GM19452 (cell line): ENCODE results near the gene HELB.

Experiments
- ATAC-seq: cut with Tn5 transposase; IDR thresholded peaks from one replicate; pipeline ENCODE4 v1.9.1; 2021; ENCODE audit not compliant: unreplicated experiment

HELB gene

DNA sequence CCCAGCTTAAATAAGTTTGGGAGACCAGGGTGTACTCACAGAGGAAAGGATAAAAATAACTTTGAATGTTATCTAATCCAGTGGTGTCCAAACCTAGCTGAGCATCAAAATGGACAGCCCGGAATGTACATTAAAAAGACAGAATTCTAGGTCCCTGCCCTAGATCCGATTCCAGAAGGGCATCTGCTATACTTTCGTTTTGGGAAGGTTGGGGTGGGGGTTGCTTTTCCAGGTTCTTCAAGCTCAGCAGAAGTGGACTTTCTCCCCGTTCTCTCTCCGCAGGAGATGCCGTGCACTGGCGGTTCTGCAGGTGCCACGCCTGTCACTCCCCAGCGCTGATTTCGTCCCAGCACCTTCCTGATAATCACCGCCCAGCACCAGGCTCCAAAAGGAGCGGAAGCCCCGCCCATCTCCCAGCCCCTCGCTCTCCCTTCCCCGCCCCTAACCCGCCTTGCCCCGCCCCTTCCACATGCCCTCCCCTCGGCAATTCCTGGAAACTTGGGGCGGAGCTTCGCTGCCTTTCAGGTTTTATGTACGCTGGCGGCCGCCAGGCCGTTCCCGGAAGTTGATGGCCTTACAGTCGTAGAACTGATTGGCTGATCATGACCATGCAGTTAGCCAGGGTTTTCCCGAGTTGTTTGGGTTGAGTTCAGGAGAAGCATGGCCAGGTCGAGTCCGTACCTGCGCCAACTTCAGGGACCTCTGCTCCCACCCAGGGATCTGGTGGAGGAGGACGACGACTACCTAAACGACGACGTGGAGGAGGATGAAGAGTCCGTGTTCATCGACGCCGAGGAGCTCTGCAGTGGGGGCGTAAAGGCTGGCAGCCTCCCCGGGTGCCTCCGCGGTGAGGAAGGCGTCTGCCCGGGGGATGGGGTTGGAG, at the start of gene HELB:
Gene HELB (plus strand): TSS at position 550 of the 883 bp plus-strand sequence. CDS start 111 bp downstream, at position 661.
- peak; percentile 86 for ATAC-seq

DNA sequence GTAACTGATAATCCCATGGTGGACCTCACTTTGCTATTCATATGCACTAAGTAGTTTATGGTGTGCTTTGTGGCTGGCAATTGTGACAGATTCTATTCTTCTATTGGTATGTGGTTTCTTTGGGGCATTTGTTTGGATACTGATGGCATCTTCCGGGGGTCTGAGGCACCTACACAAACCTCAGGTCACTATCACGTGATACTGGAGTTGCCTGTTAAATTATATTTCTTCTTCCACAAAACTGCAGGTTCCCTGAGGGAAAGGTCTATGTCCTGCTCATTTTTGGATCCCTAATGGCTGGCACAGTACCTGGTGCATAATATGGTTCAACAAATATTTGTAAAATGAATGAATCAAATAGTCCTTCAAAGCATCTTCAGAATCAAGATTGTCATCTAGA, 49.5 kb upstream of the HELB start:
- ATAC-seq: no peak

DNA sequence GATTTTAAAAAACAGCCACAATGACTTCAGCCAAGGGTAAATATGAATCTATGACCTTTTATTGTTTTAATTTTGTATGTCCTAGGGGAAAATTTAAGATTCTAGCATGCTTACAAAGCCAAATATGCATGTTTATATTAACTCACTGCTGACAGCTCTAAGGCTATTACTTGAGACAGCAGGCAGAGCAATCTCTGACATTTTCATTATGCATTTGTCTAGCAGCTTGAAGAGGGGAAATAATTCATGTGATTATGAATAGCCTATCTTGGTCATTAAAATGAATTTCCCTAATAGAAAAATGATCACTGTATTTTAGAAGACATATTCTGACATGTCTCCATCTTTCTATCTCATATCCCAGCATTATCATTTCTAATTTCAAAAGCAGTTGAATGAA, 46.6 kb upstream of the HELB start:
- no peak for ATAC-seq

DNA sequence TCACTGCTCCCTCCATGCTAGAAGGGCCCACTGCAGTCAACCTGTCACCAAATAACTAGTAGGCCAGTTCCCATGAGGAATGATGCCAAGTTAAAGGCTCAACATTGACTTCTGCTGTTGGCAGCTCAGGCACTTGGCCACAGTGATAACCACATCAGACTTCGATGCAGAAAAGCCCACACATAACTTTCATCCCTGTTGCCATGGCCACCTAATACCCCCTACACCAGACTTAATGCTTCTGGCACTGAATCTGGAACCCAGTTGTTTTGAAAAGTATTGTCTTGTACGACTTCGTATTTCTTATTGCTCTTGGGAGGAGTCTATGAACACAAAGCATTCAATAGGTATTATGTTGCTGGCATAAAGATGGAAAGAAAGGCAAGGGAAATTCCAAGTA, 44.3 kb upstream of the HELB start:
- ATAC-seq: no peak

DNA sequence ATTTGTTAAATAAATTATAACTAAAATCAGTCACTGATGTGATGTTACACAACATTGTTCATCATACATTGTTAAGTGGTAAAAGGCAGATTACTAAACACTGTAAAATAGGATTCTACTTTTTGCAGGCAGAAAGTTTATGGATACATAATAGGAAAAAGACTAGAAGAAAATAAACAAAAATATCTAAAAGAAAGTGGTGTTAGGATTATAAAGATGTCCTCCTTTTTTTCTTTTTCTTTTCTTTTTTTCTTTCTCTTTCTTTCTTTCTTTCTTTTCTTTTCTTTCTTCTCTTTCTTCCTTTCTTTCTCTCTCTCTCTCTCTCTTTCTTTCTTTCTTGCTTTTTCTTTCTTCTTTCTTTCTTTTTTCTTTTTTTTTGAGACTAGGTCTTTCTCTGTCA, 39.6 kb upstream of the HELB start:
- no peak for ATAC-seq

DNA sequence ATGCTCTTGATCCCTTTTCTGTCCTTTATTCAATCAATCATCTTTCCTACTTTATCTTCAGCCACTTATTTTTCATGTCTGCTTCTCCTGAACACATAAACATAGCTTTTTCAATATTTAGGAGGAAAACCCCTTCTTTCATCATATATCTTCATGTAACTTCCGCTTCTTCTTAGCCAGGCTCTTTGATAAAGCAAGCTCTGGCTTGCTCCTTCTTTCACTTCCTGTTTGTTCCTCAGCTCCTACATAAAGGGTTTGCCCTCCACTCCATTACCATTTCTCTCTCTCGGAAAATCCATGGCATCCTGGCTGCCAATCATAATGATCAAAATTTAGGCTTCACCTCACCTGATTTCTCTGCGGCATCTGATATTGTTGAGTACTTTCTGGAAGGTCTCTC, 33.7 kb upstream of the HELB start:
- ATAC-seq: no peak

DNA sequence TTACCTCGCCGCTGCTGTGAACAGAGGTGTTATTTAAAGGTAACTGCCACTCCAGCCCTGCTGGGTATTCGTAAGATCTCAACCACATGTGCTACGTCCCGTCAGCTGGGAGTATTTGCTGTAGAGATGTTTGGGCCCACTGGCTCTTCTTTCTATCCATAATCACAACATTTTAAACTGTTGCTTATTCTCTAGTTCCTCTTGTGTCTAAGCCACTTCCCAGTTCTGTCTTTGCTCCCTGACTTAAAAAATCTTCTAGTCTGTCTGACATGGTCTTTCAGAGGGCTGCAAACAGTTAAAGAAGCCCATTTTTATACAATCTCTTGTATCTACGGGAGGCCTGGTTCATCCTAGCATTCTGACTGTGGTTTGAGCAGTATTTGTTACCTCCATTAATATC, 33.2 kb upstream of the HELB start:
- no peak for ATAC-seq

DNA sequence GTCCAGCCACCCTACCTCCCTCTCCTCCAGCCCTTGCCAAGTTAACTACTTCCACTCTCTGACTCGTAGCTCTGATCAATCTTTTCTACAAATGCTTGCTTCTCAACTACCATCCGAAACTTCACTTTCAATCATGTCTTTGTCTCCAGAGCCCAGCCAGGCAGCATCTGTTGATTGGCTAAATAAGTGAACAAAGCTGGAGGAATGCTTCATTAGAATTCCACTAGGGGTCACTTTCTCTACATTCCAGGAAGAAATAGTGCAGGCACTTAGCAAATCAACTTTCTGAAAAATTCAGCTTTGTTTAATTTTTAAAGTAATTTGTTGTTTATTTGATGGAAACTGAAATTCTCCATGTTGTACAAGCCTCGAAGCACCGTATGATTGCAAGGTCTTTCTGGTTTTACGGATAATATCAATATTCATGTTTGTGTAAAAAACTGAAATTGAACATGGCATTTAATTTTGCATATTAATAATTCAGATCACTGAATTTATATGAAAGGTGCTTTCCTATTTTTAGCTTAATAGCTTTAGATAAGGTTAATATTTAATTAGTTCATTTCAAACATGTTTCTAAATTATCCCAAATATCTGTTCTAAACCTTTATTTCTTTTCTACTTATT, 32.4 kb upstream of the HELB start:
- no peak for ATAC-seq

DNA sequence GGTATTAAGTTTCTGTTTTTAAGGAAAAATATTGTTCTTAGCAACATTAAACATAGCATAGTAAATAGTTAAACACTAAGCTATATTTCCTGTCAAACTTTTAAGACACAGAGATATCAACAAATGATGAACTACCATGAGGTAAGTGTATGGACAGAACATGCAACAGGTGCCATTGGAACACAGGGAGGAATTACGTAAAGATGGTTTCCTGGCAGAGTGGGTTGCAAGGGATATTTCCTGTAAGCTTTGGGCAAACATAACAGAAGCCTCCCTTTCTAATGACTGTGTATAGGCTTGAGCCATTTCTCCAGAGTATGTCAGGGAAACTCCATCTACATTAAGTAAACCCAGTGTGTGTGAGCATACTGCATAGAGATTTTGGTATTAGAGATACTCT, 31.7 kb upstream of the HELB start:
- no peak for ATAC-seq

DNA sequence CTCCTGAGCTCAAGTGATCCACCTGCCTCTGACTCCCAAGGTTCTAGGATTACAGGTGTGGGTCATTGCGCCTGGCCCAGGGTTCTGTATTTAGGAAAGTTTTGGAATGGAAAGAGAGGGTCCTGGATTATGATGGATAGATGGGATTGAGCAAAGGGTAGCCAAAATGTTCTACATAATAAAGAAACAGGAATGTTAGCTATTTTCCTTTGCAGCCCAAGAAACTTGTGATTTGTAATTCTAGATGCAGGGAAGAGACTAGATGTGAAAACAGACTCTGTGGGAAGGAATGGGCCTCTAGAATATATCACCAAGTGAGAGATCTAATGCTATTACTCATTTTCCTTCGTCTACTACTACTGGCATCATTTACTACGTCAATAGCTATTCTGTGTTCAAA, 29.6 kb upstream of the HELB start:
- ATAC-seq: no peak

DNA sequence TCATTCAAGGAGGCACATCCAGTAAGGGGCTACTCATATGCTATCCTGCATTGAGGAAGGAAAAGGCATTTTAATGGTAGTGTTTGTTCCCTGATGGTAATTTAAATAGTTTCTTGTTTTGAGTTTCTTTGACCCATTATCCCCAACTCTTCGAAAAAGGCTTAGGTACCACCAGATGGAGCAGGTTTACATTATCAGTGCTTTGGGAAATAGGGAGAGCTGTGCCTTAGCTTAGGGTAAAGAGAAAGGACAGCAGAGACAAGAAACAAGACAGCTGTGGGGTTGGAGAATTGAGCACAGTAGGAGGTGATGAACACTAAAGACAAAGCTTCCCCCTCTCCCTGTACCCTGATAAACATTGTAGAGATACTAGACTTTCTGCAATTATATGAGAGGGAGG, 29.1 kb upstream of the HELB start:
- no peak for ATAC-seq

DNA sequence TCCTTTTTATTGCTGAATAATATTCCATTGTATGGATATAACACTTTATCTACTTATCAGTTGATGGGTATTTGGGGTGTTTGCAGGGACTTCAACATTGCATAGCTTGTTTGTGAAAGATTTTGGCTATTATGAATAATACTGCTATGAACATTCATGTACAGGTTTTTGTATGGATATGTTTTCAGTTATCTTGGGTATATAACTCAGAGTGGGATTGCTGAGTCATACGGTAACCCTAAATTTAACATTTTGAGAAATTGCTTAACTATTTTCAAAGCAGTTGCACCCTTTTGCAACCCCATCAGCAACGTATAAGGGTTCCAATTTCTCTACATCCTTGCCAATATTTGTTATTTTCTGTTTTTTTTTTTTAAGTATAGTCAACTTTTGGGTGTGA, 27.3 kb upstream of the HELB start:
- no peak for ATAC-seq

DNA sequence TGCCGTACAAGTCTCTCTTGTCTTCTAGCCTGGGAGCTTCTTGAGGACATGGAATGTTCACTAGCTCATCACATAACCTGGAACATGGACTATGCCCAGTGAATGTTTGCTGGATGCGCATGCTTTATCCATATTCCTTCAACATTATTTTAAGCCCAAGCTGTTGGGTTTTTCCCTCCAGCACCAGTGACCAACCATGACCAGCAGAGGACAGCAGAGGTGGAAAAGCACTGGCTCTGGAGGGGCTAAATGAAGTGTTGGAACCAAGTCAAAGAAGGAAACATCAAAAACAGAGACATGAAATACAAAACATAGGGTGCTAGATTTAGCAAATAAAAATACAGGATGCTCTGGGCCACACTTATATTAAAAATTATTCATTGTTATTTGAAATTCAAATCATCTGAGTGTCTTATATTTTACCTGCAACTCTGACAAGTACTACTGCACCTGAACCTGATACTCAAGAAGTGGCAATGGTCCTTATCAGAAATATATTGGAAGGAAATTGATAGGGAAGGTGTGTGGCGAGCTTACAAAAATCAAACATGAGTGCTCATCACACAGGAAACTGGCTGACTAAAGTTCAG, 23.1 kb upstream of the HELB start:
- no peak for ATAC-seq

DNA sequence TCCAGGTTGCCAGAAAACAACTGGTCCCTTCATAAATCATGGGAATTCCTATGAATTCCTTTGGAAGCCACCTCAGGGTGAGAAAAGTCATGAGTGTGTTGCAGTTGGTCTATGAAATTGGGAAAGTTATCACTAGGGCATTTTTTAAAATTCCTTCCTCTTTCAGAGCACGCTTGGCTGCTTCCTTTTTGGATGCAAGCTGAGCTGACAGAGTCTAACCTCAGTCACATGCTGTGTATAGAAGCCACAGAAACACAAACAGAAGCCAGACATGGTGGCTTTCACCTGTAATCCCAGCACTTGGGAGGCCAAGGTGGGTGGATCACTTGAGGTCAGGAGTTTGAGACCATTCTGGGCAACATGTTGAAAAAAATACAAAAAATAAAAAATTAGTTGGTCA, 21.7 kb upstream of the HELB start:
- ATAC-seq: no peak

DNA sequence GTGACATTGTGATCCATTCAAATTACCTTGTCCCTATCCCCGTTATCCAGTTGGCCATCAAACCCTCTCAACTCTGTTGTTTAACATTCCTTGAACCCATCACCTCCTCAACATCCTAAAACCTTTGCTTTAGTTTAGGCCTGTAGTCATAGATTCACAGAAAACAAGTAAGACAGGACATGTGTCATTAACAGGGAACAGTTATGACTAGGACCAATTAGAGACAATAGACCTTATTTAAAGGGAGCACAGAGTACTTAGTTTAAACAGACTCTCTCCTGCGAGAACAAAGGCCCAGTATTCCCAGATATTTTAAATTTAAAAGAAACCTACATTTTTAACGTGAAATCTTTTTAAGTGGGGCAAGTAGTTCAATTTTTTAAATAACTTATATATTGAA, 20.0 kb upstream of the HELB start:
- ATAC-seq: no peak

DNA sequence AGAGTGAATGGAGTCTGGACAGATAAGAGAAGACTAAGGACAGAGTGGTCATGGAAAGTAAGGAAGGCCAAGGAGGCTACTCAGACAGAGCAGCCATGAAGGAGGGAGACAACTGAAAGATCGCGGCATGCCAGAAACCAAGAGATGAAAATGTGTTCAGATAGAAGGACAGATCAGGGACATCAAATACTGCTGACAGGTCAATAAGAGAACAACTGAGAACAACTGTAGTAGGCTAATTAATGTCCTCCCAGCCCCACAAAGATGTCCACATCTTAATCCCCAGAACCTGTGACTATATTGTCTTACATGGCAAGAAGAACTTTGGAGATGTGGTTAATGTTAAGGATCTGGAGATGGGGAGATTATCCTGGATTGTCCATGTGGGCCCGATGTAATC, 15.0 kb upstream of the HELB start:
- no peak for ATAC-seq

DNA sequence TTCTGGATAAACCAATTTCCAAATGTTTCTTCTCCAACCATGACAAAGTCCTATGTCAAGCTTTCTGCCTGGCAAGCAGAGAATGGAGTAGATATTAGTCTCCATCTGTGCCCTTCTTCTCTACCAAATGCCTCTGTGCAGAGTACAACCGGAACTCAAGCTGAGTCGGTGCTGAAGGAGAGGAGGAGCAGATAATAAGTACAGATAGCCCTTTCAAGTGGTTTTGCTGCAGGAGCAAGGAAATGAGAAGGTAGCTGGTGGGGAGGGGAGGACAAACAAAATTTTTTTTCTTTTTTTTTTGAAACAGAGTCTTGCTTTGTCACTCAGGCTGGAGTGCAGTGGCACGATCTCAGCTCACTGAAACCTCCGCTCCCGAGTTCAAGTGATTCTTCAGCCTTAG, 14.2 kb upstream of the HELB start:
- no peak for ATAC-seq

DNA sequence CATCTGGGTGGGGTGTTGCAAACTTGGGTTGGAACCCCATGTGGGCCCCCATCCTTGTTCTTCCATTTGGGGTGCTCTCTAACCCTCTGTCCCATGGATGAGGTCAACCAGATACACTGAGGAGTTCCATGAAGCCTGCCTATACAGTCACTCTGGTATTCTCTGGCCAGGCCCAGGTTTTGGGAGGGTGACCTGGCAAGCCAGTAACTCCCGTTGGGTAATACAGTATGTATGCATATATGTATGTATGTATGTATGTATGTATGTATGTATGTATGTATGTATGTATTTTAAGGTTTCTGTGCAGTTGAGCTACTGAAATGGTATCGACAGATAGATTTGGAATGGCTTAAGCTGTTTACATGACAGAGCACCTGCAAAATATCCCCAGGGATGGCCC, 12.8 kb upstream of the HELB start:
- ATAC-seq: no peak

DNA sequence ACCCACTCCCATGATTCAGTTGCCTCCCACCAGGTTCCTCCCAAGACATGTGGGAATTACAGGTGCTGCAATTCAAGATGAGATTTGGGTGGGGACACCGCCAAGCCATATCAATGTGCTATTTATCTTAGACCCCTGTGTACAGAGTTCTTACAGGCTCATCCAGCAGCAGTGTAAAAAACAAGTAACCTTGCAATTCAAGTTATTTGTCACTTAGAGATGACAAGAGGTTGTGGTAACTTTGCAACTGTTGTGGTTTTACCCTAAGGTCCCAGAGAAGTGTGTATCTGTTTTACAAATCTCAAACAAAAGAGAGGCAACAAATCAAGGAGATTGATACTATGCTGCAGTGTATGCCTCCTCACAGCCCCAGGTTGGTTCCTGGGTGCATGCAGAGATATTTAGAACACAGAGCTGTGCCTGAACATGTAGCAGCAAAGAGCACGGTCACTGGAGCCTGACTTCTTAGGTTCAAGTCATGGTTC, 11.5 kb upstream of the HELB start:
- ATAC-seq: no peak

DNA sequence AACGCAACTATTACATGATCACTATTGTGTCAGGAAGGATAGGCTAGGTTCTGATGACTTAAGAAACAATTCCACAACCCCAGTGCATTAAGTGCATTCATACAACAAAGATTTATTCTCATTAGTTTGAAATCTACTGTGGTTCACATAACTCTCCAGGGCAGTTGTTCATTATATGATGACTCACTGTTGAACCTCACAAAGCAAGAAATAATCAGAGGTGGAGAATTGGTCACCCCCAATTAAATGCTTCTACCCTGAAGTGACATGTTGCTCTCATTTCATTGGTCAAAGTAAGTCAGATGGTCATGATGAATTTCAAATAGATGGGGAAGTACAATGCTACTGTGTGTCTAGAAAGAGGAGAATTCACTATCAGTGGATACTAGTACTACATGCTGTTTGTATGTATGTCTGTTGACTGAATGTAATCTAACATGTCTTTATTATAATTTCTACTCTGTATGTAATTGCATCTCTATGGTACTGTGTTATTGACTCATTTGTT, 6.1 kb upstream of the HELB start:
- ATAC-seq: no peak

DNA sequence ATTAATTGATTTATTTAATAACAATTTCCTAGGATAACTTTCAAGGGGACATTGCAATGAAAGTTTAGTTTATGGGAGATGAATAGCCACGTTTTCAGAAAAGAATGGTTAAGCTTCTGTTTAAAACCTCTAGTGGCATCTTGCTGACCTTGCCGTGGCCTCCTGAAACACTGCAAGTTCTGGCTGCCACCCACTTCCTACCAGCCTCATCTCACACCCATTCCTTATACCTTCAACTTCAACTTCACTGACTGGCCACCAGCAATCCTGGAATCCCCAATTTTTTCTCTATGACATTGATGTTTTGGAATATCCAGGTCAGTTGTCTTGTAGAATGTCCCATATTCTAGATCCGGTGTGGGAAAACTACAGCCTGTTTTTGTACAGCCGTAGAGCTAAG, 5.2 kb upstream of the HELB start:
- ATAC-seq: no peak

DNA sequence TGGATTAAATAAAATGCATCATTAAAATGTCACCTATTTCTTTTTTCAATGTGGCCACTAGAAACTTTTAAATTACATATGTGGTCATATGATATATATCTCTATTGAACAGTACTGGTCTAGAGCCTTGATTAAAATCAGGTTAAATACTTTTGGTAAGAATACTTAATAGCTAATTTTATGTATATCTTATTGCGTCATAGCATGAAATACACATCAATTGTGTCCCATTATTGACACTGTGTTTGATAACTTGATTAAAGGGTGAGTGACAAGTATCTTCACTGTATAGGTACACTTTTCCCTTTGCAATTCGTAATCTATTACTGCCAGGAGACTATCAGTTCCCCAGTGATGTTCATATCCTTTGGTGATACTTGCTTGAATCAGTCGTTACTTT, 4.4 kb upstream of the HELB start:
- ATAC-seq: no peak
